Adrenal gland (tissue), 12 donors: ENCODE results near the gene MTUS2. TPM values are rescaled to one million over a fixed set of nuclear protein-coding genes. Genes with fewer than 3 reads are reported as not detected.

Source experiments
- DNase-seq, 7 donors: peaks; one replicate each; pipeline ENCODE4 v3.0.0-alpha.2; 2019 to 2020
- H3K27ac ChIP-seq, 5 donors: fragments of 200-600 bp; sonication (generic) in 4 of 5; 1 replicate in 3 of 5; 2 replicates in 2 of 5; pipeline versions ENCODE4 v1.5.1 to v1.8.0; 2016 to 2020; ENCODE audit warnings: mild to moderate bottlenecking in 1 of 5
- H3K27me3 ChIP-seq: fragments of 200-600 bp; 2 replicates; pipeline ENCODE4 v1.8.0; 2021
- H3K36me3 ChIP-seq, 2 donors: fragments of 200-600 bp; replicated peaks in 1 of 2; 1 replicate in 1 of 2; 2 replicates in 1 of 2; pipeline versions ENCODE4 v1.5.1 to v1.8.0; 2018 to 2022
- H3K4me1 ChIP-seq, 2 donors: fragments of 200-600 bp; replicated peaks in 1 of 2; 1 replicate in 1 of 2; 2 replicates in 1 of 2; pipeline versions ENCODE4 v1.5.1 to v1.8.0; 2018 to 2021
- H3K4me3 ChIP-seq, 4 donors: fragments of 200-600 bp; sonication (generic) in 3 of 4; one replicate each; pipeline ENCODE4 v1.5.1; 2016 to 2018
- H3K9me3 ChIP-seq, 3 donors: fragments of 200-600 bp; sonication (generic) in 1 of 3; replicated peaks in 1 of 3; 1 replicate in 2 of 3; 2 replicates in 1 of 3; pipeline versions ENCODE4 v1.5.1 to v1.8.0; 2016 to 2021
- CTCF ChIP-seq, 6 experiments: fragments of 450-650 bp in 4 of 6; fragments of 200-600 bp in 2 of 6; sonication (generic) in 1 of 6; IDR thresholded peaks; 1 replicate in 5 of 6; 2 replicates in 1 of 6; pipeline versions ENCODE4 v1.5.1 to v1.8.0; 2016 to 2021; ENCODE audit warnings: antibody characterized with exemption in 6 of 6, mild to moderate bottlenecking in 2 of 6, moderate library complexity in 1 of 6
- POLR2A ChIP-seq, 2 donors: fragments of 450-650 bp; IDR thresholded peaks; one replicate each; pipeline ENCODE4 v1.6.1; 2017; ENCODE audit warnings: antibody characterized with exemption in 2 of 2, mild to moderate bottlenecking in 2 of 2, moderate library complexity in 1 of 2
- WGBS, 4 donors: extraction: QIAGEN DNeasy Blood & Tissue Kit in 2 of 4; methylation state at CpG; one replicate each; pipeline versions ENCODE4 v1.1.5 to v1.1.7; 2013 to 2017; 5-methylcytosine and 5-hydroxymethylcytosine counted together
- intact Hi-C, 2 donors: fragments of 100-400 bp; cut with DNase I; formaldehyde crosslinking; loops; one replicate each; pipeline versions ENCODE4 v1.14.1 to v1.15.0; 2022 to 2023
- polyA plus RNA-seq, 3 donors: library from polyadenylated mRNA; stranded (reverse); fragments of 200-250 nt in 2 of 3; fragments of 350-450 nt in 1 of 3; fragmentation: Illumina TruSeq in 1 of 3; extraction: RNeasy Lipid Tissue Mini Kit (QIAGEN cat#74804) in 1 of 3; gene quantifications; one replicate each; pipeline ENCODE4 v1.2.3, GENCODE V29; 2013 to 2014
- total RNA-seq, 9 donors: library from RNA; depleted of rRNA in 4 of 9; stranded (reverse); fragments of >200 nt in 4 of 9; fragments of 120-200 nt in 1 of 9; fragmentation: NEBNext Ultra II Directional in 1 of 9; extraction: Animal tissue kit (Norgen Biotek cat#: 25700) in 1 of 9; gene quantifications; one replicate each; pipeline versions ENCODE4 v1.1.0 to v1.2.4, GENCODE V29; 2013 to 2023
- donor health status: healthy with polysubstance abuse.
- donor health status: Bipolar disorder and iron deficiency.
- donor health status: DM: yes; HTN: yes; CAD: no.
- donor health status: DM: no; HTN: no; CAD: no.
- donor health status: DM: no; HTN: no; CAD: no.
- donor health status: DM: yes; HTN: yes; CAD: no.

Gene MTUS2
- total and polyA plus RNA-seq, 12 donors, result 0.07 to 0.24 (median 0.14) TPM; not detected in 5

- TF ChIP-seq POLR2A (IDR thresholded peaks at IDR 0.05), result no peak
- TF ChIP-seq CTCF (IDR thresholded peaks at IDR 0.05), result peak; percentile 52 to 86 (median 78)
- intact Hi-C loops, result loop anchor here in 1 of 2 donors (10.0 kb wide), 1 partner anchor 548 kb away; no protein-coding TSS in a partner anchor
- Histone ChIP-seq H3K4me3 (no peak overlapping the region), H3K27ac (no peak overlapping the region), H3K27me3 (no peaks in the 10 kb centered on the region), H3K36me3 (no peaks in the 10 kb centered on the region), H3K9me3 (no peaks in the 10 kb centered on the region), H3K4me1 (no peaks in the 10 kb centered on the region)
- peak; percentile 29 to 58 (median 33) for DNase-seq
- WGBS, 4 donors, result 6 to 10% (median 7%) methylated on average over 5 to 6 of the region's 6 CpGs
Observed at GRCh38 chr13:29362849-29363604, 542.9 kb downstream of the MTUS2 start.

GRCh38 chr13:29369060-29369743 is 549.1 kb downstream of the MTUS2 start:
- no peak overlapping the region for H3K27ac ChIP-seq
- TF ChIP-seq CTCF (IDR thresholded peaks at IDR 0.05) (peak; percentile 10 to 47 (median 32)), POLR2A (IDR thresholded peaks at IDR 0.05) (no peak)
- no peak overlapping the region for H3K4me3 ChIP-seq
- H3K36me3 ChIP-seq, result no peaks in the 10 kb centered on the region
- WGBS, 4 donors, result 4 to 9% (median 6%) methylated on average over 8 of the region's 8 CpGs
- H3K9me3 ChIP-seq, result no peaks in the 10 kb centered on the region
- no peaks in the 10 kb centered on the region for H3K27me3 ChIP-seq
- no peaks in the 10 kb centered on the region for H3K4me1 ChIP-seq
- peak in 1 of 7 donors; percentile 17 for DNase-seq
- intact Hi-C loops, result loop anchor here in 1 of 2 donors (10.0 kb wide), 1 partner anchor 554 kb away; no protein-coding TSS in a partner anchor

- WGBS, 4 donors, result 86 to 93% (median 89%) methylated on average over 4 of the region's 4 CpGs
- TF ChIP-seq CTCF (IDR thresholded peaks at IDR 0.05), result no peak
- TF ChIP-seq POLR2A (IDR thresholded peaks at IDR 0.05), result no peak
- no peak overlapping the region for H3K27ac ChIP-seq
- no peak for DNase-seq
- H3K4me3 ChIP-seq, result no peak overlapping the region
- H3K36me3 ChIP-seq, result no peaks in the 10 kb centered on the region
- no peaks in the 10 kb centered on the region for H3K4me1 ChIP-seq
- H3K9me3 ChIP-seq, result no peaks in the 10 kb centered on the region
- intact Hi-C loops, result no loop called here
- no peaks in the 10 kb centered on the region for H3K27me3 ChIP-seq
Observed at GRCh38 chr13:29379281-29379680, 559.1 kb downstream of the MTUS2 start.

- Histone ChIP-seq H3K27me3 (no peaks in the 10 kb centered on the region), H3K4me1 (no peaks in the 10 kb centered on the region), H3K36me3 (no peaks in the 10 kb centered on the region), H3K9me3 (no peaks in the 10 kb centered on the region), H3K27ac (no peak overlapping the region), H3K4me3 (no peak overlapping the region)
- TF ChIP-seq POLR2A (IDR thresholded peaks at IDR 0.05) (no peak), CTCF (IDR thresholded peaks at IDR 0.05) (no peak)
- WGBS, 4 donors, result 0 to 43% (median 10%) methylated on average over 1 of the region's 1 CpG
- DNase-seq, result no peak
- intact Hi-C loops, result no loop called here
Observed at GRCh38 chr13:29379865-29380264, 559.7 kb downstream of the MTUS2 start.
